Anterior cingulate cortex (tissue), 58 donors: ENCODE data around the gene DNAI7.
A peak's percentile ranks its signal among the peaks of the same experiment; 100 is the strongest.

Experiments
- DNase-seq, 58 donors: peaks; one replicate each; lab custom pipeline; 2025; lab: John Stamatoyannopoulos, UW

DNAI7 gene, protein sequence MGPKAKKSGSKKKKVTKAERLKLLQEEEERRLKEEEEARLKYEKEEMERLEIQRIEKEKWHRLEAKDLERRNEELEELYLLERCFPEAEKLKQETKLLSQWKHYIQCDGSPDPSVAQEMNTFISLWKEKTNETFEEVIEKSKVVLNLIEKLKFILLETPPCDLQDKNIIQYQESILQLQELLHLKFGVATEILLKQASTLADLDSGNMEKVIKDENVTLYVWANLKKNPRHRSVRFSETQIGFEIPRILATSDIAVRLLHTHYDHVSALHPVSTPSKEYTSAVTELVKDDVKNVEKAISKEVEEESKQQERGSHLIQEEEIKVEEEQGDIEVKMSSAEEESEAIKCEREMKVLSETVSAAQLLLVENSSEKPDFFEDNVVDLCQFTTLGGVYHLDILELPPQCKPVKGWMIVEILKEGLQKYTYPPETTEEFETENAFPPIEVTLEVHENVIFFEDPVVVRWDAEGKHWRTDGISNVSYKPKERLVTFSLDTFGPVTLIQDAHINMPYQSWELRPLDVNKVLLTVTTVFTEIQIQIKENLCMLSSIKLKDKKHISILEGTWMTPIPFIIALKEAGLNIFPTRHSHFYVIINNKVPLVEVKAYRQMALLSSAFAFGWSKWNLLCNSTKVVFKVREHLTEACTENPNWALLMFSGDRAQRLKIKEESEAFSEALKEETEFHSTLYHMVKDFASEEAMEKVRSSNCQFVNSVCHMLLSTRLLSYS

DNA sequence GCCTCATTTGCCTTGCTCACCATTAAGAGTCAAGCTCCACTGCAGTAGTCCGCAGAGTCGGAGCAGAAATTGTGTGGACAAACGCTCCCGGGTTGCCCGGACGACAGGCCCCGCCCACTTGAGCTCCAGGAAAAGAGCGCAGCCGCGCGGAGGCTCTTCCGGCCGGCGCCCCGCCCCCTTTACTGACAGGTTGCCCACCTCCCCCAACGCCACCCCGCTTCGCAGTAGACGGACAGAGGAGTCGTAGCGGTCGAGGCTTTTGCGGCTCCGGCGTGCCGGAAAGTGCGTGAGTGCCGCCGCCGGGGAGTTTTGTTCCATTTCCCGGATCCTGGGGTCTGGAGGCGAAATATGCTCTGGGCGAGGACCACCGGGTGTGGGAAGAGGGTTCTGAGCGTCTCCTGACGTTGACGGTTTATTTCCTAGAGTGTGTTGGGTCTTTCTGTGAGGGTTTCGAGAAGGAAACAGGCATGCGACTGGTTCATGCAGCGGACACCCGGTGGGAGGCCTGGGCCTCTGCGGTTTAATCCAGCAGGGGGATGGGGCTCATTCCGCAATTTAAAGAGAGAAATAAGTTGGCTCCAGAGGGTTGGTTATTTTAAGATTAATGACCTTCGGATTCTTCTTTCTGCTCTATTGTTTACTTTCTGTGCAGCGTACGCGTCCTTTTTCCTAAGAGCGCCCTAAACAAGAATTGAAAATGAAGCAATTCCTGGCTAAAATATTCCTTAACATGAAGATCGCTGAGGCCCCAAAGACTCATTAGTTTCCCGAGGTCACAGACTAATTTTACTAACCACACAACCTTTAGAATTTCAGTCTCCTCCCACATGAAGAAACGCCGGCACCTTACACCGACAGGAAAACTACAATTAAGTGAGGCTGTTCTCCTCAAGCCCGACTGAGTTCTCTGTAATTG, at the start of gene DNAI7, which contains the start of gene ETFRF1:
TSS of gene DNAI7 (minus strand) at position 105 of the 916 bp plus-strand sequence. CDS start at position 23, 82 bp downstream.
TSS of gene ETFRF1 (plus strand) at position 182 of the 916 bp plus-strand sequence. CDS start 8,720 bp downstream, outside the sequence.
- peak; percentile 50 to 96 (median 90) for DNase-seq

DNA sequence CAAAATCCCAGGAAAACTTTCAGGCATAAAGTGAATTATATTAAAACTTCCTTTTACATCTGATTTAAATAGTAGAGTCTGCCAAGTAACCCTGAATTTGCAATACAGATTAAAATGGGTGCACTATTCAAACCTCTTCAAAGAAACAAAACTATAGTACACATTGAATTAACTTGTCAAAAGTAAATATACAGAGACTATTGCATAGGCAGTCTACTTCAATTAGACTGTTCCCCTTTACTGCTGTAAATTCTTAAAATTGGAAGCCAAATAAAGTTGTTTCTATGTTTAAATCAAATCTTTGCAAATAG, 48.7 kb upstream of the DNAI7 start:
- DNase-seq, result no peak

DNA sequence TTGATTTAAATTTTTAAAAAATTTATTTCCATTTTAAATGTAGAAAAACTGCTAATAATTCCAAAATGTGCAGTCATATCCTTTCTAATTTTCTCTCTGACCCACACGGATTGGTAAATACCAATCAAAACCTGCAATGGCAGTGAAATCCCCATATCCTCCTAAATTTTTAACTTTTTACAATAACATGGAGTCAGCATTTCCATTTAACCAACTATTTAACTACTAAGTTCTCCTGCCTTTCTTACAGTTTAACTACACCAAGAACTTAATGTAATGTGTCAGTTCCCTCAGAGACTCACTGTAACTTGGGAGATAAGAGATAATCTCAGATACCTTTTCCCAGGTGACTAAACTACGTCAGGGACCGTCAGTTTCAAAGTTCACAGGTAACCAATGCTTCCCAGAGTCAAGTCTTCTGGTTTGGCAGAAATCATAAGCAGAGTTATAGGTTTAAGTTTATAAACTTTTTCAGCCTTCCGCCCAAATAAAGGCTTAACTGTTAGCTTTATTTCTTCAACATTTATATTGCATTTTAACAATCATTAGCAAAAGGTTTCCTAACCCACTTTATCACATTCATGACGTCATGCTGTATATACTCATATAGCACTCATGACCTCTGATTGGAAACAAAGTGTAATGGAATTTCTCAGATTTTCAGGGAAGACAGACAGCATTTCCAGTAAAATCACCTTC, 48.2 kb upstream of the DNAI7 start:
- no peak for DNase-seq

DNA sequence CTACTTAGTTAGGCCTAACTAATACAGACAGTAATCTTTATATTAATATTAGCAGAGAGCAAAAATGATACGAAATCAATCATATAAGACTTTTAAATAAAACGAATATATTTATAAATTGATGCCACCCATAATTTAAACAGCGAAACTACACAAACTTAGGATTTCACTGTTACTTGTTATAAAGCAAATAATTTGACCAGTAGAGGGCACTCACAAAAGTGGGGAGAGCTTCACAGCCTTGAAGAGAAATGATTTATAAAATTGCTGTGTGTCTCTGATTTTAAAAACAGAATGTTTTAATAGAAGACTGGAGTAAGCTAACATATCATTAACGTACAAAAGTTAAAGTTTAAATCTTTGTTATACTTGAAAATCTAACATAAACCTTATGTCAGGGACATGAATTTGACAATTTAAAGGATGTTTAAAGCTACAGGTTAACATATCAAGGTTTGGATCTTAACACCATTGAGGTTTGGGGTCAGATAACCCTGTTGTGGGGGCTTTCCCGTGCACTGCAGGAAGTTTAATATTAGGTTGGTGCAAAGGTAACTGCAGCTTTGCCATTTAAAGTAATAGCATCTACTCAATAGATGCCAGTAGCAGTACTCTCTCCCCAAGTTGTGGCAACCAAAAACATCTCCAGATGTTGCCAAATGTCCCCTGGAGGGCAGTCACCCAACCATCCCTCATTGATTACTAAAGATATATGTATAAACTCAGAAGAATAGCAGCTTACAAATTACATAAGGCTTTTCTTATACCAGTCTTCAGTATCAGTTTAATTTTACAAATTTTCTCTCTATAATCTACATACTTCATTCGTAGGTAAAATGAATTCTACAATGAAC, 46.4 kb upstream of the DNAI7 start:
- DNase-seq, result peak in 2 of 58 donors; percentile 14 to 16

DNA sequence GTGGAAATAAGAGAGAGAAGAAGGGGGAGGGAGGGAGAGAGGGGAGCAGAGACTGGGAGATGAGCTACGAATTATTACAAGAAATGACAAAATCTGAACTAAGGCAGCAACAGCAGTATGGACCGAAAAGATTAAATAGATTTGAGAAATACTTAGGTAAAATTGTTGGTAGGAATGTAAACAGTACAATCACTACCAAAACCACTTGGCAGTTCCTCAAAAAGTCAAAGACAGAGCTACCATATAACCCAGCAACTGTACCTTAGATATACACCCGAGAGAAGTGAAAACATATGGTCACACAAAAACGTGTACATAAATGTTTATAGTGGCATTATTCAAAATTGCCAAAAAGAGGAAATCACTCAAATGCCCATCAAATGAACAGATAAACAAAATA, 41.7 kb upstream of the DNAI7 start:
- DNase-seq, result no peak

DNA sequence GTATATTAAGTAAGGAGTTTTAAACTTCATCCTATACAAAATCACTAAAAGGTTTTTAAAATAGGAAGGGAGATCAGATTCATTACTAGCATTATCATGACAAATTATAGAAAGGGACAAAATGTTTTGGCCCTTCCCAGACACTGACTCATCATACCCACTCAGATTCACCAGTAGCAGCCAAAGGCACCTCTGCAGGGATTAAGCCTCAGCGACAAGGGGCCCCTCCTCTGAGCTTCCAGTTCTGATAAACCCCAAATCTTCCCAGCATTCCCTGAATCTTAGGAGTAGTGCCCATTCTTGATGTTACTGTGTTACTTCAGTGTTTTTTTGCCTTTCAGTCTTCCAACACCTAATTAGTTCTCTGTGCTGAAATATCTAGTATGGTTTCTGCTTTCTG, 41.2 kb upstream of the DNAI7 start:
- DNase-seq, result no peak

DNA sequence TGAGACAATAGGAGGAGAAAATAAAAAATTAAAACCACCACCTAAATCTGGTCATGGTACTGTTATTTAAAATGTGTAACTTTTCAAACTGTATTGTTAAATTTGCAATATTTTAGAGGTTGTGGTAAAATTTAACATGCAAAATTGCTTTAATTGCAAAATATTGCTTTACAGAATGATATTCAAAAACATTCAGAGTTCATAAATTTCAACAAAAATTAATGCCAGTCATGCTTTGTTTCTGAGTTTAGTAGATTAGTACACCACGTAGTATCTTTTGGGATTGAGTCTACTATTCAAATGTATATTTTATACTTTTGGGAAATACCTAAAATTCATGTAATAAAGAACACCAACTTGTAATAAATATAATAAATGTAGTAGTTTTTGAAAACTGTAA, 18.4 kb upstream of the DNAI7 start:
- no peak for DNase-seq

DNA sequence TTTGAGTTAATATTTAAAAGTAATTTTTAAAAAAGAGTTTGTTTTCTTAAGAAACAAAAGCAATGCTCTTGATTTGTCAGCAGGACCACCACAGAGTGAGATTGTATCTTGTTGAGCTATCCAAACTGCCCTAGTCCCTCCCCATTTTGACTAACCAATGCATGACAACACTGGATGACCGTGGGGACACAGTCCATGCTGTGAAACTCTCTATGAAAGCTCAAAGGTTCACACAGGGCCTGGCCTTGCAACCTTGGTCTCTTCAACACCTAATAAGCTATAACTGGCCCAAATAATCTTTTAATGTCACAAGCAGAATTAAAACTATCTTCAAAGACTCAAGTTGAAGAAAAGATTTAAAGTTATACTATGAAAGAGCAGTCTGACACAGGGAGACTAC, 13.6 kb upstream of the DNAI7 start:
- no peak for DNase-seq

DNA sequence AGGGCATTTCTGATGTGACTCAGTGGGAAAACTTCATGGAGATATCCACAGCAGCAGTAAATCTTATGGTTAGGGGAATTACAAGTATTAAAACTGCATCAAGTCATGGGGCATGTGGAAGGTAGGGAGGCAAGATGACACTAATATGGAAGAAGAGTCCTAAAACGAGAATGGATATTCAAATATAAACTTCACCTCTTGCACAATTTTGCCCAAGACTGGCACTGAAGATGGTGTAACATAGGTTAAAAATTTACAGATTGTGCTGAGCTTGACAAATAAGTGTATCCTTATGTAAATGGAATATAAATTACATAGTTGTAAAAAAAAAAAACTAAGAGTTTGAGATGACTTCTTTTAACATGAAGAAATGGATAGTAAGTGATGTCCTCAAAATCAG, 12.9 kb upstream of the DNAI7 start:
- DNase-seq, result no peak

DNA sequence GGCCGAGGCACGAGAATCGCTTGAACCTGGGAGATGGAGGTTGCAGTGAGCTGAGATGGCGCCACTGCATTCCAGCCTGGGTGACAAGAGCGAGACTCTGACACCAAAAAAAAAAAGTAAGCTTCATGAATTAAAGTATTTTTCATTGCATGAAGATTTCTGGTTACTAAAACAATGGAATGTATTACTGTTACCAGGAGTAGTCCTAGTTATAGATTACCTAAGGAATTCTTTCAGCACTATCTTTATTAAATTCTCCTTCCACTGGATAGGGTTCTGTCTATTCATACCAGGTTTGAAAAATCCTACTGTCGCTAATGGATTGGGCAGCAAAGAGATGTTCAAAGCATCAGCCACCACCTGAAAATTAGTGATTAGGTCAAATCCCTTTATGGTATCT, 12.5 kb upstream of the DNAI7 start:
- no peak for DNase-seq

DNA sequence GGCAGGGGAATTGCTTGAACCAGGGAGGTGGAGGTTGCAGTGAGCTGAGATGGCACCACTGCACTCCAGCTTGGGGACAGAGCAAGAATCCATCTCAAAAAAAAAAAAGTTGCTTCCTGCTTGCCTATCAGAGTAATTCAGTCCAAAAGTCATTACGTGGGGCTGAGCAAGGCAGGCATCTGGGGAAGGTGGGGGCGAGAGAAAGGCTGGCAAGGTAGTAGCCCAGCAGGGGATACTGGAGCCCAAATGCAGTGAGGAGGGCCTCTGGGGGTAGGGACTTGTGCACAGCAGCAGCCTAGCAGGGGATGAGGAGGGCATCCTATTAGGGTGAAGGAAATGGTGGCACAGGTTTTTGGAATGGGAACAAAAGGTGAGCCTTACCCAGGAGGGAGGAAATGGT, 7.2 kb upstream of the DNAI7 start:
- DNase-seq, result no peak

DNA sequence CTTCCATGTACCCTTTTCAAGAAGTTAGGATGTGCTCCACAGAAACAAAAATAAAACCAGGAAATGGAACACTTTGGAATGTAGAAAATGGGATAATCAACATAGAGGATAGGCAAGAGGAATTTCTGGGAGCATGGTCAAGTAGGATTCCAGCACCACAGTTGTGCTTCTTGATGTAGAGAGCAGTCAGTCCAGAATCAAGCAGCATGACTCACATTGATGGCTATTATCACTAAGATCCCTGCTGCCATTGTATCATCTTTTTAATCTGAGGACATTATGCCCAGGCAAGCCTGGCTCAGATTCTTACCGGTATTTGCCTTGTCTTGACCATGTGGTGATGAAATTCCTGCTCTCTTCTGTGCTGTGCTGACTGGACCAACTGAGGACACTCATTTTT, 5.7 kb upstream of the DNAI7 start:
- DNase-seq, result no peak

DNA sequence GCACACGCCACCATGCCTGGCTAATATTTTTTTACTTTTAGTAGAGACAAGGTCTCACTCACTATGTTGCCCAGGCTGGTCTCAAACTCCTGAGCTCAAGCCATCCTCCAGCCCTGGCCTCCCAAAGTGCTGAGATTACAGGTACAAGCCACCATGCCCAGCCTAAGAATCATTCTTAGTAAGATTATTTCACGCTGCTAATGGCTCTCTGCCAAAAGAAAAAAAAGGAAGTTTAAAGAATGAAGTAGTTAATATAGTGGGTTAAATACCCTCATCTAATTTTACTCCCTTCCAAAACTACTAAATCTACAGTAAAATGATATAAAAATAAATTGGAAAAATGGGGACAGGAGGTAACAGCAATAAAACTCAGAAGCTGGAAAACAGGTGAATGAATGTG, 2.6 kb upstream of the DNAI7 start:
- DNase-seq, result no peak

DNA sequence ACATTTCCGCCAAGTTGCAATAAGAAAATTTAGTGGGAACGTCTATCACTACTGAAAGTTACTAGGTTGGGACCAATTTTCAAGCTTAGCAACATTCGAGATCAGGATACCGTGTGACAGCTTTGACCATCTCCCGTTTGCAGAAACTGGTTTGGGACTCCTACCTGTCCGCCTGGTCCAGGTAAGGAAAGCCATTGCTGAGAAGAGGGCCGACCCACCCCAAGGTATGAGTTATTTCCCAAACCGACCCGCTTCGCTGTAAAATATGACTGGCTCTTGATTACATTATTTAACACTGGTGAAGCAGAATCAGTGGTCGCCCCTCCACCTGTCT, 271 bp downstream of the DNAI7 start:
- no peak for DNase-seq

DNA sequence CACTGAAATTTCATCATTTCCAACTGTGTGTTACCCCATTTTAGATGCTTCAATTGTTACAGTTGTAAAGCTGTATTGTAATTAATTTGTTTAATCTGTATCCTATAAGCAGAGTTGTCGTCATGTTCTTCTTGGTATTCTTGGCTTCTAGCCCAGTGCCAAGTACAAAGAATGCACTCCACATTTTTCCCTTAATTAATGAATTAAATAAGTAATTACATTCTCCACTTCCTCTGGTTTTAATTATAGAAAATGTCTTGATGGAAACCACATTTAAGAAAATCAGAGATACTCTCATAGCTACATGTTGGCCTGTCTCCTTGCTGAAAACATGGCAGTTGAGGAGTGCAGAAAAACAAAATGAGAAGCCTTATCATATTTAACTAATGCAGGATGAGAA, 746 bp downstream of the DNAI7 start:
- no peak for DNase-seq

DNA sequence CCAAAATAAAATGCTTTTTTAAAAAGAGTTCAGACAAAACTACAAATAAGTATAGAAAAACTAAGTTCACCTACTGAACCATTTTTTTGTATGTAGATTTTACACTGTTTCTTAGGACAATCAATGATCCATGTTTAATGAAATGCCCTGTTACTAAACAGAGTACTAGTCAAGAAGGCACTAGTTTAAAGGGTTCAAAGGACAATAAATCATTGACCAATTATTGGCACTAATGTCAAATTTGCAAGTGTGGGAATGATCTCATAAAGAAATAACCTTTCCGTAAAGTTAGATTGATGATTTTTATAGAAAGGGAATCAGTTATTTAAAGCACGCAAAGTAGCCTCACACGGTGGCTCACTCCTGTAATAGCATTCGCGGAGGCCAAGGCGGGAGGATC, 4.2 kb downstream of the DNAI7 start:
- DNase-seq, result no peak

DNA sequence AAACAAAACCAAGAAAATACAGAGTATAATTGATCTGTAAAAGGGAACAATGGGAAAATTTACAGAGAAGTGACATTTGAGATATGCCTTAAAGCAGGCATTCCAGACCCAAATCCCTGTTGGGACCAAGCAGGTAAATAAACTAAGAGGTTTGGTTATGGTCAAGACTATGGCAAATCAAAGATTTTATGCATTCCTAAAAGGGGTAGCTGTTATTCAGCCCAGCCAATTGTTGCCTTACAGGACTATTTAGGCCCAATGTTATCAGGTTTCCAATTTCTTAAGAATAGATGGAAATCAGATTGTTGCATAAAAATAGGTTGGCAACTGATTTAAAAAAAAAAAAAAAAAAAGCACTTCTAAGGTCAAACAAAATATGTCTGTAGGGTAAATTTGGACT, 5.3 kb downstream of the DNAI7 start:
- no peak for DNase-seq

DNA sequence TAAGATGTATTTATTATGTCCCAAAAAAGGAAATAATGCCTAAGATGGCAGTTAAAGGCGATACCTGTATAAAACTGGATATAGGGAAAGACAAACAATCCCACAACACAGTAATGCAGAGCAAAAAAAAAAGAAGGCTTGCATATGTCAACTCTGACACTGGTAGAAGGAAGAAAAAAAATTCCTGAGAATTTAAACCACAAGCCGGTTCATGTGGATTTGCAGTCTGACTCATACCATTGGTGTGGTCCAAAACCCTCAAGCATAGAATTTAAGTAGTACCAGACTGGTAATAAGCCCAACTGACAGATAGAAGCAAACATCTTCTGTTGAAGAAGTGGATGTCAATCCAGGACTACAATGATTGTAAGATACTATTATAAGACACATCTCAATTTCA, 7.2 kb downstream of the DNAI7 start:
- no peak for DNase-seq

DNA sequence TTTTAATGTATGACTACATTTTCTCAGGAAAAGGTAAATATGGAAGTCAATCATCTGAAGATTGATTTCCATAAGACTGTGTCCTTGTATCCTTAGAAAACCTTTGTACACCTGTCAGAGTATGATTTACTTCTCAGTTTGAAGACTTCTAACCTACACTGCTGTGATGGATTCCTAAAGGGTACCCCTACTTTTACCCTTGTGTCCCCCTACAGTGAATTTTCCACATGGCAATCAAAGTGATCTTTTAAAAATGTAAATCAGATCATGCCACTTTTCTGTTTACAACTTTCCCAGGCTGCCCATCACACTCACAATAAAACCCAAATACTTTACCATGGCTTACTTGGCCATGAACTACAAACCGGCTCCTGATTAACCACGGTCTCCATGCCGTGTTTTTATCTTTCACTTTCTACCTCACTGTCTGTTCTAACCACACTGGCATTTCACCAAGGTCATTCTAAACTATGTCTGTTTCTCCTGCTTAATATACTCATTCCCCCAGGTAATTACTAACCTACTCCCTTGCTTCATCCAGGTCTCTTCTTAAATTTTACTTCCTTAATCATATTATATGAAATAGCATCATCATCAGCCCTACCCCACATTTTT, 8.1 kb downstream of the DNAI7 start:
- DNase-seq, result no peak
